Activated CD8-positive, alpha-beta memory T cell treated with anti-CD3 and anti-CD28 coated beads, Interleukin-2, amount 50 U/mL, for 1 hour (primary cell): ENCODE data around the gene ZNF862.

Experiments used
- DNase-seq: peaks from one replicate; pipeline ENCODE4 v3.0.0-alpha.2; 2020; ENCODE audit errors: extremely low read depth

The ZNF862 gene

DNA sequence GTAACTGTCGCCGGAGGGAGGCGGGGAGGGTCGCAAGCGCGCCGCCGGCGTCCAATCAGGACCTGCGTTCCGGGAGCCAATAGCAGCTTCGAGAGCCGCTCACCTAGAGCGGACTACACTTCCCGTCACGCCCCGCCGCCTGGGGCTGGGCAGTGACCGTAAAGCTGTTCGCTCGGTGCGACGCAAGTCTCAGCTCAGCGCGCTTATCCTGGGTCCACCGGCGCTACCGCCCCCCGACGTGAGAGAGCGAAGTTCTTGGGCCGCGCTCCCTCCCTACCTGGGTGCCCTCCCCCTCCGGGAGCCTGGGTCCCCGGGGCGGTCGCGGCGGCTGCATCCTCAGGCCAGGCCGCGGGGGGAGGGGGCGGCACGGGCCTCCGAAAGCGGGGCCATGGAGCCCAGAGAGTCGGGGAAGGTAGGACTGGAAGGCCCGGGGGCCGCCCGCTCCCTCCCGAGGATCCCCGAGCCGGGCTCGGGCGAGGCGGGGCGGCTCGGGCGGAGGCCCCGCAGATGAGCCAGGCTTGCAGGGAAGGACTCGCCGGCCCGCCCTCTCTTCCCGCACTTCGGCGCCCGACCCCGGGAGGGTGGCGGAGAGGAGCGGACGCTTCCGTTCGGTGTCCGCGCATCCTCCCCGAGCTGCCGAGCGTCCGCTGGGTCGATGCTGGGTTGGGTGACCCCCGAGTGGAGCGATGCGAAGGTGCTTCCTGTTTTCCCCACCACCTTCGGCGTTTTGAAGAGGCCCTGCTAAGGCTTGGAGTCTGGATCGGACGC is at the start of gene ZNF862:
ZNF862 (plus strand) TSS at position 152 of the 768 bp plus-strand sequence; CDS start at position 389, 237 bp downstream.
- DNase-seq: peak; percentile 86

GRCh38 chr7:149789101-149789500 is 49.1 kb upstream of the ZNF862 start:
- no peak for DNase-seq

DNA sequence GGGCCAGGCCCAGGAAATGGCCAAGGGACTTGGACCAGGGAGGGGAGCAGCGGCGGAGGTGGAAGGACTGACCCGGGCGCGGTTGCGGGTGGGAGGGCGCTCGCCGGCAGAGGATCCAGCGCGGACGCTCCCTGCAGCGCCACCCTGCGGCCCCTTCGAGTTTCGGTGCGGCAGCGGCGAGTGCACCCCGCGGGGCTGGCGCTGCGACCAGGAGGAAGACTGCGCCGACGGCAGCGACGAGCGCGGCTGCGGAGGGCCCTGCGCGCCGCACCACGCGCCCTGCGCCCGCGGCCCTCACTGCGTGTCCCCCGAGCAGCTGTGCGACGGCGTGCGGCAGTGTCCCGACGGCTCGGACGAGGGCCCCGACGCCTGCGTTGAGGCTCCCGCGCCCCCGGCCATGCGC is 48.0 kb upstream of the ZNF862 start:
- DNase-seq: no peak

GRCh38 chr7:149790754-149791360 is 47.3 kb upstream of the ZNF862 start:
- DNase-seq: no peak

- DNase-seq: no peak
Measured at GRCh38 chr7:149791411-149792219, 46.6 kb upstream of the ZNF862 start.

GRCh38 chr7:149792220-149792595 is 46.0 kb upstream of the ZNF862 start:
- no peak for DNase-seq

DNA sequence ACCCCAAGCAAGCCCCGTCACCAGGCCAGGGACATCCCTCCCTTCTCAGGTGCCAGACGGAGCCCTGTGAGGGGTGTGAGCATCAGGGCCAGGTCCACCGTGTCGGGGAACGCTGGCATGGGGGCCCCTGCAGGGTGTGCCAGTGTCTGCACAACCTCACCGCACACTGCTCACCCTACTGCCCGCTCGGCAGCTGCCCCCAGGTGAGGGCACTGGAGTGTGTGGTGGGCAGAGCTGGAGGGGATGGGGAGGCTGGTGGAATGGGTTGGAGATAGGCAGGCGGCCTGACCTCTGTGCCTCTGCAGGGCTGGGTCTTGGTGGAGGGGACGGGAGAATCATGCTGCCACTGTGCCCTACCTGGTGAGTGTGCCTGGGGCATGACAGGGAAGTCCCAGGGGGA is 44.9 kb upstream of the ZNF862 start:
- DNase-seq: no peak

- DNase-seq: no peak
Measured at GRCh38 chr7:149794661-149795060, 43.5 kb upstream of the ZNF862 start.

DNA sequence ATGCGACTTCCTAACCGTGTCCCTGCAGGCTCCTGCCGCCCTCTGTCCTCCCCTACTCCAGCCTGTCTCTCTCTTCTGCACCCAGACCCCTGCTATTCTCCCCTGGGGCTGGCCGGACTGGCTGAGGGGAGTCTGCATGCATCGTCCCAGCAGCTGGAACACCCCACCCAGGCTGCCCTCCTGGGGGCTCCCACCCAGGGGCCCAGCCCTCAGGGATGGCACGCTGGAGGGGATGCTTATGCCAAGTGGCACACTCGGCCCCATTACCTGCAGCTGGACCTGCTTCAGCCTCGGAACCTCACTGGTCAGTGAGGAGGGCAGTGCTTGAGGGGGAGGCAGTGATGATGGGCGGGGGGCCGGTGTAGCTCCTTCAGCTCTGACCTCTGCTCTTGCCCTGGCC is 43.0 kb upstream of the ZNF862 start:
- no peak for DNase-seq

DNA sequence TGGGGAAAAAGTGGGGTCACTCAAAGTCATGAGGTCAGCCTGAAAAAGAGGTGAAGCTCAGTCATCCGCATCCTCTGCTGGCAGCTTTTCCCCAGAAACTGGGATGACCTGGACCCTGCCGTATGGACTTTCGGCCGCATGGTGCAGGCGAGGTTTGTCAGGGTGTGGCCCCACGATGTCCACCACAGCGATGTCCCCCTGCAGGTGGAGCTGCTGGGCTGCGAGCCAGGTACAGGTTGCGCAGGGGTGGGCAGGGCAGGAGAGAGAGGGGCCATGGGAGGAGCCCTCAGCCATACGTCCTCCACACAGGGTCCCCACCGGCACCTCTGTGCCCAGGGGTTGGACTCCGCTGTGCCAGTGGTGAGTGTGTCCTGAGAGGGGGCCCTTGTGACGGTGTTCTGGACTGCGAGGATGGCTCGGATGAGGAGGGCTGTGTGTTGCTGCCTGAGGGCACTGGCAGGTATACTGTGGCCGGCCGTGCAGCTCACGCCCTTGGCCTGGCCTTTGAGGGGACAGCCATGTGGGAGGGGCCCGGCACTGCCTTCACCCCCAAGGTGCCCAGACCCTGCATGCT is 41.8 kb upstream of the ZNF862 start:
- no peak for DNase-seq

DNA sequence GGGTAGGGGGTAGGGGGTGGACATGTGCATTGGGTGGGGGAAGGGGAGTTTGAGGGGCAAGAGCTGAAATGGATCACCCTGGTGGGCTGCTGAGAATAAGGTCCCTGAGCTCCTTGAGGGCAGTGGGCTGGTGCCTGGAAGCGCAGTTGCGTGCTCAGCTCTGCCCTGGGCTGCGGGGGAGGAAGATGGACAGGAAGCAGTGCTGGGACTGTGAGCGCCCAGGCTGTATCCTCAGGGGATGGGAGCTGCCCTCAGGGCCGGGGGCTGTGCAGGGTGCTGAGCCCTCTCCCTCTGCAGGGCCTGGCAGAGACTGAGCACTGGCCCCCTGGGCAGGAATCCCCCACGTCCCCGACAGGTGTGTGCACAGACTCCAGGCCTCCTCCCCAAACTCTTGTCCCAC is 40.4 kb upstream of the ZNF862 start:
- no peak for DNase-seq

- DNase-seq: peak; percentile 24
Measured at GRCh38 chr7:149799397-149800168, 38.6 kb upstream of the ZNF862 start.

DNA sequence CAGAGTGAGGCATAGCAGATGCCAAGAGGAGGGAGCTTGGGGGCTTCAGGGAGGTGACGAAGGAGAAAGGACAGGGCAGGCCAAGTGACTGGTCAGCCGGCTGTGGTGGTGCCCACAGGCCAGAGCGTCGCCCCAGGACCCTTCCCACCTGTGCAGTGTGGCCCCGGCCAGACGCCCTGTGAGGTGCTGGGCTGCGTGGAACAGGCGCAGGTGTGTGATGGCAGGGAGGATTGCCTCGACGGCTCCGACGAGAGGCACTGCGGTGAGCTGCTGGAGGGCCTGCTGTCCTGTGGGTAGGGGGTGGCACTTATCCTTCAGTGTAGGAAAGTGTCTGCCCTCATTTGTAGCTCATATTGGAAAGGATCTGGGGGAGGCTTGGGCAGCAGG is 38.0 kb upstream of the ZNF862 start:
- no peak for DNase-seq

GRCh38 chr7:149801002-149801566 is 37.1 kb upstream of the ZNF862 start:
- DNase-seq: no peak

DNA sequence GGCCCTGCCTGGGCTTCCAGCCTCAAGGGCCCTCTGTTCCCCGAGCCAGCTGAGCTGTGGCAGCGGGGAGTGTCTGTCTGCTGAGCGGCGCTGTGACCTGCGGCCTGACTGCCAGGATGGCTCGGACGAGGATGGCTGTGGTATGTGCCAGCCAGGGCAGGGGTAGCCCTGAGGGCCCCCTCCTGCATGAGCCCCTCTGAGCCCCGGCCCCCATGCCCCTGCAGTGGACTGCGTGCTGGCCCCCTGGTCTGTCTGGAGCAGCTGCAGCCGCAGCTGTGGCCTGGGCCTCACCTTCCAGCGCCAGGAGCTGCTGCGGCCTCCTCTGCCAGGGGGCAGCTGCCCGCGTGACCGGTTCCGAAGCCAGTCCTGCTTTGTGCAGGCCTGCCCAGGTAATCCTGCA is 36.4 kb upstream of the ZNF862 start:
- no peak for DNase-seq

- DNase-seq: no peak
Measured at GRCh38 chr7:149802966-149803365, 35.2 kb upstream of the ZNF862 start.

DNA sequence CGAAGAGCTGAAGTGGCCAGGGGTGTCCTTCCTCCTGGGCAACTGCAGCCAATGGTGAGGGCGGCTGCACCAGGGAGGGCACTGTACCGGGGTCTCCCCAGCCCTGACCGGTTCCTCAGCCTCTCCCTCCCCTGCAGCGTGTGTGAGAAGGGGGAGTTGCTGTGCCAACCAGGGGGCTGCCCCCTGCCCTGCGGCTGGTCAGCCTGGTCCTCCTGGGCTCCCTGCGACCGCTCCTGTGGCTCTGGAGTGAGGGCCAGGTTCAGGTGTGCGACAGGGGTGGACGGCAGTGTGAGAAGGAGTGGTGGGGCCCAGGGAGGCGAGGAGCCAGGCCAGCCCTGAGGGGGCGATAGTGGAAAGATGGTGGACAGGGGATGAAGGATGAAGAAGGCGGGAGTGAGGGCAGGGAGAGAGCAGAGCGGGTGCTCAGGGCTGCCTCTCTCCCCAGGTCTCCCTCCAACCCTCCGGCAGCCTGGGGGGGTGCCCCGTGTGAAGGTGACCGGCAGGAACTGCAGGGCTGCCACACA is 34.6 kb upstream of the ZNF862 start:
- DNase-seq: no peak

DNA sequence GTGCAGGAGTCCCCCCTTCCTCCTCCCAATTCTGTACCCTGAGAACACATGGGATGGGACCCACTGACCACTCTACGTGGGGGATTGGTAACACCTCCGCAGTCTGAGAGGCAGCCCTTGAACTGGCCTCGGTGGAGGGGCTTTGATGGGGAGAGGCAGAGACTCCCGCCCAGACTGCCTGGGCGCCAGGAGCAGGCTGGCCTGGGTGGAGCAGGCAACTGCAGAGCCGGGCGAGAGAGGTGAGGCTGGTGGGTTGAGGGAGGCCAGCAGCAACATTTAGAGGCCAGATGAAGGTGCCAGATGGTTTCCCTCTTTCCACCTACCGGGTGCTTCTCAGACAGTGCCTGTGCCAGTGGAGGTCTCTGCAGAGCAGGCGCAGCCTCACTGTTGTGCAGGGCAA is 34.1 kb upstream of the ZNF862 start:
- no peak for DNase-seq

- no peak for DNase-seq
Measured at GRCh38 chr7:149806726-149807125, 31.4 kb upstream of the ZNF862 start.

GRCh38 chr7:149808311-149808710 is 29.9 kb upstream of the ZNF862 start:
- DNase-seq: no peak

- no peak for DNase-seq
Measured at GRCh38 chr7:149809215-149809614, 29.0 kb upstream of the ZNF862 start.
